Left lung (tissue), 10 donors: ENCODE data around the gene TINAG. TPM values are rescaled to one million over a fixed set of nuclear protein-coding genes. Genes with fewer than 3 reads are reported as not detected.

Experiments used
- ATAC-seq: fragments of 200-7000 bp; cut with Tn5 transposase; one replicate; pipeline ENCODE4 v1.9.1; 2020; ENCODE audit warnings: moderate library complexity
- DNase-seq, 4 donors: peaks; one replicate each; pipeline ENCODE4 v3.0.0-alpha.2; 2013 to 2020
- H3K27ac ChIP-seq, 2 donors: fragments of 200-600 bp; sonication (generic) in 1 of 2; one replicate each; pipeline versions ENCODE4 v1.5.0 to v1.8.0; 2020 to 2021
- H3K27me3 ChIP-seq, 2 donors: fragments of 200-600 bp; sonication (generic) in 1 of 2; one replicate each; pipeline versions ENCODE4 v1.5.0 to v1.8.0; 2020 to 2021
- H3K36me3 ChIP-seq, 2 donors: fragments of 200-600 bp; sonication (generic) in 1 of 2; one replicate each; pipeline versions ENCODE4 v1.5.0 to v1.8.0; 2020 to 2021
- H3K4me1 ChIP-seq, 2 donors: fragments of 200-600 bp; one replicate each; pipeline ENCODE4 v1.8.0; 2021
- H3K4me3 ChIP-seq, 2 donors: fragments of 200-600 bp; sonication (generic) in 1 of 2; one replicate each; pipeline versions ENCODE4 v1.5.0 to v1.8.0; 2020 to 2021; ENCODE audit warnings: mild to moderate bottlenecking in 1 of 2
- H3K9me3 ChIP-seq, 2 donors: fragments of 200-600 bp; sonication (generic) in 1 of 2; one replicate each; pipeline versions ENCODE4 v1.5.0 to v1.8.0; 2020 to 2021
- CTCF ChIP-seq, 2 donors: fragments of 200-600 bp; sonication (generic) in 1 of 2; IDR thresholded peaks; one replicate each; pipeline versions ENCODE4 v1.5.0 to v1.8.0; 2021; ENCODE audit warnings: antibody characterized with exemption in 2 of 2
- intact Hi-C, 2 donors: fragments of 100-400 bp; cut with DNase I; formaldehyde crosslinking; loops; one replicate each; pipeline versions ENCODE4 v1.11.2 to v1.14.2; 2022
- polyA plus RNA-seq, 6 donors: library from polyadenylated mRNA; unstranded; fragments of 120-200 nt; gene quantifications; one replicate each; pipeline ENCODE4 v1.2.1, GENCODE V29; 2013; ENCODE audit not compliant: insufficient read length in 6 of 6
- total RNA-seq, 2 donors: library from RNA; stranded (reverse); fragmentation: NEBNext Ultra II Directional; extraction: Animal tissue kit (Norgen Biotek cat#: 25700); gene quantifications; one replicate each; pipeline ENCODE4 v1.2.1, GENCODE V29; 2021
- donor health status: DM: no; HTN: yes; CAD: no.
- donor health status: DM: no; HTN: no; CAD: no.

The TINAG gene
- total and polyA plus RNA-seq, 8 donors = 0.24 TPM; not detected in 7

GRCh38 chr6:54431466-54431865 is 123.2 kb downstream of the TINAG start:
- intact Hi-C loops = no loop called here
- ATAC-seq = no peak
- H3K27me3 ChIP-seq = no peaks in the 10 kb centered on the region
- TF ChIP-seq CTCF (IDR thresholded peaks at IDR 0.05) = no peak
- no peak overlapping the region for H3K27ac ChIP-seq
- H3K4me1 ChIP-seq = no peaks in the 10 kb centered on the region
- DNase-seq = no peak
- no peaks in the 10 kb centered on the region for H3K36me3 ChIP-seq
- no peak overlapping the region for H3K4me3 ChIP-seq
- no peaks in the 10 kb centered on the region for H3K9me3 ChIP-seq

Other genes with a start within 250 kb of the TINAG start
- gene MLIP, start 197.0 kb upstream of the TINAG start, total RNA-seq = under 1 TPM; 0.37 to 0.70 TPM
- under 1 TPM; 0.09 to 0.25 (median 0.20) TPM for gene MLIP, start 197.0 kb upstream of the TINAG start, polyA plus RNA-seq